GM18861 (cell line): ENCODE measurements around the gene GNAZ.

Source experiments
- ATAC-seq: cut with Tn5 transposase; IDR thresholded peaks from one replicate; pipeline ENCODE4 v1.9.1; 2021; ENCODE audit not compliant: unreplicated experiment

GNAZ gene

DNA sequence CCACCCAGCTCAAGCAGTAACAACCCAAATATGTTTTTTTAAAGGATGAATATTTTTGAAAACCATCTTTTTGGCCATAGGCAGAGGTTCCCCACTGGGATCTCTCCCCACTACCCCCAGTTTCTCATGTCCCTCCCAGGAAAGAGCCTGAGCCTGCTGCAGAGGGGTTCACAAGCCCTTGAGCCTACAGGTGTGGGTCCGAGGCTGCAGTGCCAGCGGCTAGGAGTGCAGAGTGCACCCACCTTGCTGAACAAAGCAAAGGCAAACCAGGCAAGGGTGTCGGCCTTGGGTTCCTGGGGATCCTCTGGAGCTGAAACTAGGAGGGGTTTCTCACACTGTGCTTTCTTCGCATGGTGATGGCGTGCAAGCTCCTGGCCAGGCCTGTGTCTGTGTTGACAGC is 35.0 kb downstream of the GNAZ start:
- no peak for ATAC-seq

DNA sequence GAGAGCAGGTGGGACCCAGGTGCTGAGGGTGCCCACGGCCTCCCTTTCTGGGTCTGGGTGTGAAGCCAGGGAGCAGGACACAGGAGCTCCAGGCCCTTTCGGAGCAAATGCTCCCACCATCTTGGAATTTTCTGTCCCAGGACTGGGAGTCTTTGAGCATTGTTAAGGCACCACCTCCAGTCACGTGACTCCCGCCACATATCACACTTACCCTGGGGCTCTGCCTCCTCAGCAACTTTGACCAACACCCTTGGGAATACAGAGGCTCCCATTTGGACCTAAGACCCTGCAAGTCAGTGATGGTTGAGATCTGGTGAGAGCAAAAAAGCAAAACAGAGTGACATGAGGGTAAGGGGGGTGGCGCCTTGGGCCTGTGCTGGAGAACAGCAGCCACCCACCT is 35.6 kb downstream of the GNAZ start:
- no peak for ATAC-seq

DNA sequence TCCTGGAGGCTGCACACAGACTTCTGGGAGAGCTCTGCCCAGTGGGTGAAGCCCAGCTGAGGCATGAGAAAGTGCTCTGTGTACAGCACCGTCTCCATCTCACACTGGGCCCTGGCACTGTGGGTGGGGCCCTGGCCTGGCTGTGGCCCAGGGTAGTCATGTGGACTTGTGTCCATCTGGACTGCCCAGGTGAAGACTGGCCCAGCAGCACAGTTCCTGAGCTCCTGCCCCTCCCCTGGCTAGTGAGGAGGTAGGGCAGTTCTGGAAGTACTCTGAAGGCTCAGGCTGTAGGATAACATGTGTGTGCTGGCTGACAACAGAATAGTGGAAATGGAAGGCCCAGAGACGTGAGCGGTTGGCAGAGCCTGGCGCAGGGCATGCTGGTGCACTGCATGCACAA is 36.0 kb downstream of the GNAZ start:
- no peak for ATAC-seq

DNA sequence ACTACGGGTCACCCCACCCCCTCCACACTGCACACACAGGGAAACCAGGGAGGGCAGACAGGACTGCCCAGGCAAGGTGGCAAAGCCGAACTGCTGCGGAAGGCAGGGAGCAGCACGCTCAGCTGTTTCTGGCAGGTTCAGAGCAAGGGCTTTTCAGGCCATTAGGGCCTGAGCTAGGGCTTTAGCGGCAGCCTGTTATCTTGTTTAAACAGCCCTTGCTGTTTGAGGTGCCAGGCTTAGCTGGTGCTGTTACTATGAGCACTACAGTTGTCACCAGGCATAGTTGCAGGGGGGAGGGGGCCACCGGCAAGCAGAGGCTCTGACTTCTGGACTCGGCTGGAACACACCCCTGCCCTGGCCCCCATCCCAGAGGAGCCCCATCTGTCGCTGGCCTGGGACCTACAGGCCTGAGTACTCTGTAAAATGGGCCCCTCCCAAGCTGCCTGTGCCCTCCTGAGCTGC is 36.6 kb downstream of the GNAZ start:
- no peak for ATAC-seq

DNA sequence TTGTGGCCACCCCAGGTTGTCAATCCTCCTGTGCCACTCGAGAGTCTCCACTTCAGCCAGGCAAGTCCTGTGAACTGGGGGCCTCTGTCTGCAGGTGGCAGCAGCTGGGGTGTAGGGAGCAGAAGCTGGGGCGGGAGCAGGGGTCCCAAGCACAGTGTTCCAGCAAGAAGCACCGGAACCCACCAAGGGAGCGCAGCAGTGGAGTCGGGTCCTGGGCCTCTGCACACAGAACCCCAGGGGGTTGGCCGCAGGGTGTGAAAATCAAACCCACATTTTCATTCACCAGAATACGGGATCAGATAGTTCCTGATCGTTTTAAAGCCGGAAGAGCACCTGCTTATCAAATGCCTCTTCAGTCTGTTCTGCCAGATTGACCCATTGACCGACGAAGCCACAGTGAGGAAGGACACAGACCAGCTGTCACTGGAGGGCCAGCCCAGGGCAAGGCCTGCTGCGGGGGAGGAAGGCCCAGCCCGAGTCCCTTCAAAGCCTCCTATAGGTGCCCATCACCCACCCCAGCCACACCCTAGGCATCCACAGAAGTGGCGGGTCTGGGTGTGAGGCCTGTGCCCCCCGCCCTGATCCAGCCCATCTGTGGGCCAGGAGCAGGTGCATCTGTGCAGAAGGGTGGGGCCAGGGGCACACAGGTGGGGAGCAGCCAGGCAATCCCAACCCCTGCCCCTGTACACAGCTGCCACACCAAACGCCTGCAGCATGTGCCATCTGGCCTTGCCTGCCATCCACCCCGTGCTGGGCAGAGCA is 37.3 kb downstream of the GNAZ start:
- no peak for ATAC-seq

DNA sequence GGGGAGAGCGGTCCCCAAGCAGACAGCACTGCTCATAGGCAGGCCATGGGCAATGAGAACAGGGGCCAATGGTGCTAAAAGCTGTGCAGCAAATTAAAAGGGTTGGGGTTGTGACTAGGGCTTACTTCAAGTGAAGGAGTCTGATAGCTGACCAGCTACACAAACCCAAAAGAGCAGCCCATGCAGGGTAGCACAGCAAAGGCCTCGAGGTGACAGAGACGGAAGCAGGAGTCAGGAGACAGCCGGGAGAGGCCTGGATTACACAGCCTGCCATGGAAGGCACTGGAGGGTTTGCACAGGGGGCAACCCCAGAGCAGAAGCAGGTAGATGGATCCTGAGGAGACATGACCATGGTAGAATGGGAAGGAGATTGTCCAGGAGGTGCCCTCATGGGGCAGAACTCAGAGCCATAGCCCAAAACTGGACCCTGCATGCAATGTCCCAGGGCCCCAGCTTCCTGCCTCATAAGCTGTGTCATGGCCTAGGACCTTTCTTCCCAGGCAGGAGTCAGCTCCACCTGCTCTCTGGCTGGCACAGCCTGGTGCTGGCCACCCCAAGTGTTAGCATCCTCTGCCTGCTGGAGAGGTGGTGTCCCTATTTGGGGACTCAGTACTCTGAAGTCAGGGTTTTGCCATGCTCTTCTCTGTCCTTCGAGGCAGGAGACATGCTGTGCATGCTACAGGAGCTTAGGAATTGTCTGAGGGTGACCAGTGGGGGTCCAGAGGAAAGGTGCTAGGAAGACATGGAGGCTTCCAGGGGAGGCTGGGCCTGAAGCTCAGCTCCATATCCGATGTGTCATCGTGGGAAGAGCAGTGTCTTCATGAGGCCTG is 38.1 kb downstream of the GNAZ start:
- no peak for ATAC-seq

DNA sequence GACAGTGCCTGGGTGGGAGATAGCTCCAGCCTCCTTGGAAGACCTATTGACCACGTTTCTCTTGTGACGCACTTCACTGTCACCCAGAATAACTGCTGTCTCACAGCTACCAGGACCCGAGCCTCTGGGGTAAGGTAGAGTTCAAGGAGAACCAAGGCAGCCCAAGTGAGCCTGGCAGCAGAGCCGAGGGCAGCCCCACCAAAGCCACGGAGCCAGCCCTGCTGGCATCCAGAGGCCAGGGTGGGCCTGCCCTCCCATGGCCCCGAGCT is 38.7 kb downstream of the GNAZ start:
- ATAC-seq: no peak

DNA sequence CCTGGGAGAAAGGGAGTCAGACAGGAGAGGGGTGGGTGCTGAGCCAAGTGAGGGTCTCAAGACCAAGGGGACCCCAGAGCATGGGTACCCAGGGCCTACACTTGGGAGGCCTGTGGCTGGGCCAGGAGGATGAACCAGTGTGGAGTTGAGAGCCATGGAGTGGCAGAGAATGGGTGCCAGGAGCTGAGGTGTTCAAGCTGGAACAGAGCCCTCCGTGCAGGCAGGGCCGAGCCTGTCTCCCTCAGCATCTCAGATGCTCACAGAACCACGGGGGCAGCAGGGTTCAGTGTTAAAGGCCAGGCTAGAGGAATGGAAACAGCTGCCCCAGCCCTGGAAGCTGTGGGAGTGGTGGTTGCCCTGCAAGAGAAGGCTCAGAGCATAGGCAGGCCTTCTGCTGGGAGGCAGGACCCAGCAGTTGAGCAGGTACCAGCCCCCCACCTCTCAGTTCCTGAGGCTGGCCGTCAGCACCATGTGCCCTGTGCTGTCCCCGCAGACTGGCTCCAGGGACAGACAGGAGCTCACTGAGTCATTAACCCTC is 39.2 kb downstream of the GNAZ start:
- no peak for ATAC-seq

DNA sequence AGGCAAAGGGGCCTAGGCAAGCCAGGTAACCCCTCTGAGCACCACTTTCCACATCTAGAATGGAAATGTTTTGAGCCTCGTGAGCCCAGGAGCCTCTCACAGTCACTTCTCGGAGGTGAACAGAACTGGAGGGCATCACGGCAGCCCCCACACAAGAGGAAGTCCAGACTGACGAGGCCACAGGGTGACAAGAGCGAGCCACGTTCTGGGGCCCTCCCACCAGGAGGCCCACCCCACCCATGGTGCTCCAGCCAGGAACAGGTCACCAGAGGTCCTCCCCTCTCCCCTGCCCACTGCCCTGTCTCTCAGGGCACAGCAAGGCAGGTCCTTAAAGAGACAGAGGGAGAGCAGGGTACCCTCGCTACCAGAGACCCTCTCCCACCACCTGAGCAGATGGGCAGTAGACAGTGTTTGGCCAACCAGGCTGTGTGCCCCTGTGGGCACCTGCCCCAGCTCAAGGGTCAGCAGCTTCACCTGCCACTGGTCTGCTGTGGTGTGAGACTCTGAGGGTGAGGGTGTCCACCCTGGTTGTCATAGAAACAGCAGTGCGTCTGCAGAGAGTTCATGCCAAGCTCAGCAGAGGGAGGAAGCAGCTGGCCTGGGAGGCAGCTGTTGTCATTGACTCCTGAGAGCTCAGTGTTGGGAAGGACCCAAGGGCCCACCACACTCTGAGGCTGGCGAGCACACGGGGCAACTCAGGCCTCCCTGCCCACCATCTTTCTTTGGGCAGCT is 40.0 kb downstream of the GNAZ start:
- no peak for ATAC-seq

DNA sequence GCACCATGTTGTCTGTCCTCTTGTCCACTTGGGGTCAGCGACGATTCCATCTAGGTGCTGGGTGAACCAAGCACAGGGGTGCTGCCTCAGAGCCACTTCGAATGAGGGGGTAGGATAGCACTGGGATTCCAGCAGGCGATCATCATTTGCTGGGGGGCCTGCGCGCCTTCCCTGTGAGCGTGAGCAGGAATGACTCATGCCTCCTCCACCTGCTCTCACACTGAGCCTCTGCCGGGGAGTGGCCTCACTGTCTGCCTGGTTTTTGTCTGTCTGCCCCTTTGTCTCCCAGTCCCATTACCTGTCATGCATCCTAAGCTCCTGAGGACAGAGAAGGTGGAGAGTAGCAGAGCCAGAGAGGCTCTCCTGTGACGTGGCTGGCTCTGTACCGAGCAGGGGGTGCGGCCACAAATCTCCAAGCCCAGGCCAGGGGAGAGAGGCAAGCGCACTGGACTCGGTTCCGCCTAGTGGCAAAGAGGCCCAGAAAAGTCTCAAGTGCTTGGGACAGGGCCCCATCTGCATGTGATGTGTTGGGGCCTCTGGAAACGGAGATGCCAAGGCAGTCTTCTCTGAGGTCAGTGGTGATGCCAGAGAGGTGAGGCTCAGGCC is 40.7 kb downstream of the GNAZ start:
- ATAC-seq: no peak

DNA sequence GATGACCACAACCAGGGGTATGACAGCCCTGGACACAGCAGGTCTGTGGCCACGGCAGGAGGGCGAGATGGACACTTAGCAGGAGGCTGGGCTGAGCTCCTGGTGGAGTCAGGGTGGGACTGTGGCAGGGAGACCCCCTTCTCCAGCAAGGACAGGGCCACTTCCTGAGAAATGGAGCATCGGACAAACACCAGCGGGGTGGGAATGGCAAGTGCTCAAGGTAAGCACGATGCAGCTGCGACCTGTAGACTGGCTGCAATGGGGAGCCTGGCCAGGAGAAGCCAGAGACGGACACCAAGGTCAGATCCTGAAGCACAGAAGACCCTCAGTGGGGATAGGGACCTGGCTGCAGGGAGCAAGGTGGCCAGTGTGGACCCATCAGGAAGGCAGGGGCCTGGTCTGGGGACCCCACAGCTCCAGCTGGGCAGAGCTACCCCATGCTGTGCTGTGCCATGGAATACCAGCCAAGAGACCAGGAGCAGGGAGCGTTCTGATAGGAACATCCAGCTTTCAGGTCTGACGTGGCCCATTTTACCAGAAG is 42.2 kb downstream of the GNAZ start:
- no peak for ATAC-seq

DNA sequence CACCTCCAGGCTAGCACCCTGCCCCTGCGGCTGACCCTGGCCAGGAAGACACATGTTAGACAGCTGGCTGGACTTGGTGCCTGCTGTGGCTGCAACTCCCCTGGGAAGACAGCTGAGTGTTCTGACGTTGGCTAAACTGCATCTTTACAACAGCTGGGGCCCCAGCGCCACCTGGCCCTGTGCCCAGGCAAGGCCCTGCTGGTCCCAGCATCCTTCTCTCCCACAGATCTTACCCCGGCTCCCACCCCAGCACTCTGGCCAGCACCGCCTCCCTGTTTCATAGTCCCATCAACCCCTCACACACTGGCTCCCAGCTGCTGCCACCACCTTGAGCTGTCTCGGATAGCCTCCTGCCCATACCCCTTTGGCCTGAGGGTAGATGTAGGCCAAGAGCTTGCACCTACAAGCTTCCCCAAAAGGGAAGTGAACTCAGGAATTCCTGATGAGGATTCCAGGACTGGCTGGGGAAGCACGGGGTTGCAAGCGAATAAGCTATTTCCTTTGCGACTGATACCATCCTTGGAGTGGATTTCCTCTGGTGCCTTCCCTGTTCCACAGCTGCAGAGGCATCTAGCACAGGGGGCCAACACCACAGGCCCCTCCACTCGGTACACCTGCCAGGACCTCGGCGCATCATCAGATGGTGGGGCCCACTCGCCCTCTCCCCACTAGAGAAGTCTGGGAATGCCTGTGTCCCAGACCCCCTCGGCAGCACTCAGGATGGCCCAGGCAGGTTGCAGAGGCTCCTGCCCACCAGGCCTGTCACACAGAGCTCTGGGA is 42.9 kb downstream of the GNAZ start:
- ATAC-seq: no peak

DNA sequence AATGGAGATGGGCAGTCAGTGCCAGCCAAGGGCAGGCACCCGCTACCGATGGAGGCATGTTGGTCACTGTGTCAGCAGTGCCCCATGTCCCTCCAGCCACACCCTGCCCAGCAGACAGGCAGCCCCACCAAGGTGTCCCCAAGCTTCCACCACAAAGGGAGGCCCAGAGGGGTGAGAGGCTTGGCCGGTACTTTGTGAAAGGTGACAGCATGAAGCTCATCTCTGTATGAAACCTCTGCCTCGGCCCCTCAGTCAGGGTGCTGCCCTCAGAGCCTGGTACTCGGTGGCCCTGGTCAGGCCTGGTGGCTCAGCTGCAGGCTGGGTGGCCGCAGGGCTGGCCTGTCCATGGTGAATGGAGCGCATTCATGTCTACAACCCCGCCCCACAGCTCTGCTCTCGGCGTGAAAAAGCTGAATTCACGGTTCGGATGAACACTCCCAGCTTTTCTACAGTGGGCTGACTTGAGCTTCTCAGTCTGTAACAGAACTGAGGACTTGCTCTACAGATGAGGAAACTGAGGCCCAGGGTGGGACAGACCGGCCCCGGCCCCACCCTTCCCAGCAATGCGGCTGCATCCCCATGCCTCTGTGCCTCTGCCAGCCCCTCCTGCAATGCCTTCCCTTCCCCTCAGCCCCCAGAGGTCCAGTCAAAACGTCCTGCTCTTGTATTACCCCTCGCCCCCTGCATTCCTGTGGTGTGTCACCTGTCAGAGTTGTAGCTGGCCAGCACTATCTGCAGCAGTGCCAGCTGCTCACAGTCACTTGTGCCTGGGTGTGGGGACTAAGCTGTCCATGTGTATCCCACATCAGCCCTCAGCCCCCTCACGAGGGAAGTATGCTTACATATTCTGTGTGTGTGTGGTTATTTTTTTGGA is 43.8 kb downstream of the GNAZ start:
- ATAC-seq: no peak

DNA sequence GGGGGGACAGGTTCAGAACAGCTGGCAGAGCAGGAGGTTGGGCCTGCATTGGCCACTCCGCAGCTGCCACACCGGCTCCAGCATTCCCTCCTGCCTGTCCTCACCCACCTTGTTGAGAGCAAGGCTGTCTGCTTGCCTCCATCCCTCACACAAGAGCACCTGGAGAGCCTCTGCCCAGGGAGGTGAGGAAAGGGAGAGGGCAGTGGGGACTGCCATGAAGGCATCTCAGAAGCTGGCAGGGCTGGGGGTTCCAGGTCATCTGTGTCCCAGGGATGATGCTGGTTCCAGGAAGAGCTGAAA is 44.4 kb downstream of the GNAZ start:
- ATAC-seq: no peak

DNA sequence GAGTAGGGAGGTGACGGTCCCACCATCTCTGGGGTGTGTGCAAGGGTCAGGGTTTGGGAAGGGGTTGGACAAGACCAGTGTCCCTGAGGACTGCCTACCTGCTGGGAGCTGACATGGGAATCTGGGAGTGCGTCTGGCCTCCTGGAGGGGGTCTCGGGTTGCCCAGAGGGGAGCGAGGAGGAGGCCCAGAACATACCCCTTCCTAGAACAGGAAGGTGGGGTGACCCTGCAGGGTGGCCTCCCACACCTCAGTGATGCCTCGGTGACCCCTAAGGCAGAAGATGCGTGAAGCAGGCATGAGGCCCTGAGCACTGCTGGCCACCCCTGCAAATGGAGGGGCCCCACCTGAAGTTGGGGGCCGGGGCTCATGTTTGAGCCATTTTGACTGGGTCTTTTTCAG is 45.0 kb downstream of the GNAZ start:
- ATAC-seq: no peak

DNA sequence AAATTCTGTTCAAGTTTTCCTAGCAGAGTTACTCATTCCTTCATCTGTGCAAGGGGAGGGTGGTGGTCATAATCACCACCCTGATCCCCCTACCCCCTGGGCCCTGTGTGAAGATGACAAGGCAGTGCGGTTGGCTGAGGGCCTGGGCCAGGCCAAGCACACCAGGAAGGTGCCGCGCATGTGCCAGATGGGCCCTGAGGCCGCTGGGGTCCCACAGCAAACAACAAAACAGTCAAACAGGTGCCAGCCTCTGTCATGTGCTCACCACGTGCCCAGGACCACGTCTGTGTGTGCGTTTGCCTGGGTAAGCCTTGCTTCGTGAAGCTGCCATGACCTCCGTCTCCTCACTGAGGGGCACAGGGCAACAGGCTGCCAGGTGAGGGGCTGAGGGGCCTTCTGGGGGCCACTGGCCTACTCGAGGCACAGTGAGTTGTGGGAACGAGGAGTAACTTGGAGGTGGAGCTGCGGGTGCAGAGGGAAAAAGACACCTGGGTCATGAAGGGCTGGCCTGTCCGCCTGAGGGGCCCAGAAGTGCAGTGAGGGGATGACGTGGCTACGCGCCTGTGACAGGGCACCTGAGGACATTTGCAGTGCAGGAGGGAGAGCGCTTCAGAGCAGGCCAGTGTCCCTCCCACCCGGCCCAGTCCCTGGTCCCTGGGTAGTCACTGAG is 45.6 kb downstream of the GNAZ start:
- ATAC-seq: no peak

DNA sequence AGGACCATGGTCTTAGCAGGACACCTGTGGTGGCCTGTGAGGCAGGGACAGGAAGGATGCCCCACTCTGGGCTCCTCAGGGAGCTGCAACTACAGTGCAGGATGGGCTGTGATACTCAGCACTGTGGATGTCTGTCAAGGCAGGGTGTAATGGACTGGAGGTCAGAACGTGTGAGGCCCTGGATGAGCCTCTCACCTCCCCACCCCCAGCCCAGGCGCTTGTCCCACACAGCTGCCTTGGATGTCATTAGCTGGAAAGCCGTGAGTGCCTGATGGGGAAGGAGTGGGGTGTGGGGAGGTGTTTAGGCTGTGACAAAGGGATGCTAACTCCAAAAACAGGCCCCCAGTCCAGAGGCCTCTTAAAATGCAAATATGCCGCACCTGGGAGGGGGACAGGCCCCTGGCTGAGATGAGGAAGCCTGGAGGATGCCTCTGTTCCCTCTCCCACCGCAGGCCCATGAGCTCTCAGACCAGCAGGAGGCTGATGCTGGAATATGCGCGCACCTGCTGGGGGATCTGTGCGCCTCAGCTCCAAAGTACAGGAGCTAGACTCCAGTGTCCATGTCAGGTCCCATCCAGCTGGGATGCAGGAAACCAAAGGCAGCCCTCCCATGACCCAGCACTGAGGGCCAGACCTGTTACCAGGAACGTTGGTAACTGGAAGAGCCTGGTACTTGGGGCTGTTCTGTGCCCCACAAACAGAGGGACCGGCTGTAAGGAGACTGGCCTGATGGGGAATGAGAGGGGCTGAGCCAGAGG is 46.4 kb downstream of the GNAZ start:
- ATAC-seq: no peak

DNA sequence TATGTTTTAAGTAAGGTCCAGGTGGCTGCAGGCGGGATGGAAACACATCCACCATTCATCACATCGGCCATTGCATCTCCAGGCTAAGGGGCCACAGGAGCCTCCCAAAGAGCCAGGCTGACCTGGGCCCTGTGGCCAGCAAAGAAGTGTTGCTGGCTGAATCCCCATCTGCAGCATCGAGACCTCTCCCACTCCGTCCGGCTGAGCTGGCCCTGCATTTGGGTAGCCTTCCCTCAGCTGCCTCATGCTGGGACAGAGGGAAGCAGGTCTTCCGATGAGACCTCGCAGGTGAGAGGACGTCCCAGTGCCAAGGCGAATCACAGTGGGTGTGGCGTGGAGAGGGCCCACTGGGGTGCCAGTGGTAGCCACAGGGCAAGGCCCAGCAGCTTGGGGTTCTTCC is 47.0 kb downstream of the GNAZ start:
- ATAC-seq: no peak
